Myocyte (in vitro differentiated cells): ENCODE results near the gene CARS2. TPM values are rescaled to one million over a fixed set of nuclear protein-coding genes. Genes with fewer than 3 reads are reported as not detected.
"Not testable (repeated sequence)": the region's sequence is repeated elsewhere in the genome, so short reads cannot be mapped to it uniquely, and the experiment has no call there.

Experiments used
- DNase-seq: peaks from one replicate; pipeline ENCODE4 v3.0.0-alpha.2; 2012; ENCODE audit warnings: low read depth
- total RNA-seq: library from RNA; depleted of rRNA; stranded (reverse); fragments of >200 nt; gene quantifications from 2 replicates; pipeline ENCODE4 v1.2.3, GENCODE V29; 2014

CARS2 gene
- total RNA-seq, 1 donor from 2014 or later: 55.8 TPM

- no peak for DNase-seq
Measured at GRCh38 chr13:110638814-110639806, 66.8 kb downstream of the CARS2 start.

- no peak for DNase-seq
Measured at GRCh38 chr13:110638257-110638656, 67.7 kb downstream of the CARS2 start.

GRCh38 chr13:110637747-110638146 is 68.2 kb downstream of the CARS2 start:
- DNase-seq: no peak

GRCh38 chr13:110637275-110637674 is 68.6 kb downstream of the CARS2 start:
- no peak for DNase-seq

GRCh38 chr13:110636701-110637201 is 69.2 kb downstream of the CARS2 start:
- DNase-seq: no peak

- DNase-seq: no peak
Measured at GRCh38 chr13:110636053-110636475, 69.9 kb downstream of the CARS2 start.

GRCh38 chr13:110635405-110636002 is 70.4 kb downstream of the CARS2 start:
- DNase-seq: no peak

- DNase-seq: no peak
Measured at GRCh38 chr13:110634558-110634957, 71.4 kb downstream of the CARS2 start.

GRCh38 chr13:110633776-110634175 is 72.1 kb downstream of the CARS2 start:
- DNase-seq: no peak

- not testable (repeated sequence) for DNase-seq
Measured at GRCh38 chr13:110632255-110632654, 73.7 kb downstream of the CARS2 start.

- no peak for DNase-seq
Measured at GRCh38 chr13:110630566-110631119, 75.3 kb downstream of the CARS2 start.

- peak; percentile 65 for DNase-seq
Measured at GRCh38 chr13:110629735-110630134, 76.2 kb downstream of the CARS2 start.

- no peak for DNase-seq
Measured at GRCh38 chr13:110628952-110629701, 76.8 kb downstream of the CARS2 start.

- DNase-seq: no peak
Measured at GRCh38 chr13:110628477-110628793, 77.5 kb downstream of the CARS2 start.

GRCh38 chr13:110627761-110628476 is 78.0 kb downstream of the CARS2 start:
- no peak for DNase-seq

GRCh38 chr13:110627351-110627750 is 78.6 kb downstream of the CARS2 start:
- DNase-seq: no peak

GRCh38 chr13:110626521-110626920 is 79.4 kb downstream of the CARS2 start:
- no peak for DNase-seq

GRCh38 chr13:110625771-110626321 is 80.1 kb downstream of the CARS2 start:
- no peak for DNase-seq

- DNase-seq: no peak
Measured at GRCh38 chr13:110624766-110625756, 80.9 kb downstream of the CARS2 start.
